Measurements from ENCODE around the gene TEX261.
A peak's percentile ranks its signal among the peaks of the same experiment; 100 is the strongest.
"Not testable (repeated sequence)": the region's sequence is repeated elsewhere in the genome, so short reads cannot be mapped to it uniquely, and the experiment has no call there.

Gene TEX261

DNA sequence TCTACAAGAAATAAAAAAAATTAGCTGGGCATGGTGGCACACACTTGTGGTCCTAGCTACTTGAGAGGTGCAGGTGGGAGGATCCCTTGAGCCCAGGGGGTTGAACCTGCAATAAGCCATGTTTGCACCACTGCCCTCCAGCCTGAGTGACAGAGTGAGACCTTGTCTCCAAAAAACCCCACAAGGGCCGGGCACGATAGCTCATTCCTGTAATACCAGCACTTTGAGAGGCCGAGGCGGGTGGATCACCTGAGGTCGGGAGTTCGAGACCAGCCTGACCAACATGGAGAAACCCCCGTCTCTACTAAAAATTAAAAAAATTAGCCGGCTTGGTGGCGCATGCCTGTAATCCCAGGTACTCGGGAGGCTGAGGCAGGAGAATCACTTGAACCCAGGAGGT is 5.3 kb upstream of the TEX261 start:
- DNase-seq = not testable (repeated sequence)

DNA sequence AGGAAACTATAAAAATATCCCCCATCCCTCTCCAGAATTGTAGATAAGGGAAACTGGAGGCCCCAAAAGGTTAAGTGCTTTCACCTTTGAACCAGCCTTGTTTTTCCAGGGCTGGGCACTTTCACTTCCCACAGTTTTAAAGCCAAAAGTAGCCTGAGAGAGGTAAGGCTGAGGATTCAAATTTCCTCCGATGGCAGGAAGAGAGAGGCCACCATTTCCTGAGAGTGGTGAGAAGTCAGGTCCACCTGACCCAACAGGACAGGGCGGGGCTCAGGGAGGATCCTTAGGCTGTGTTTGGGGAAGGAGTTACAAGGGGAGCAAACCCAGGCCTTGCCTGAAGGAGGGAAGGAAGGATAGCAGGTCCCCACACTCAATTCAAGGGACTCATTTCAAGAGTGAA is 4.7 kb upstream of the TEX261 start:
- DNase-seq = no peak

DNA sequence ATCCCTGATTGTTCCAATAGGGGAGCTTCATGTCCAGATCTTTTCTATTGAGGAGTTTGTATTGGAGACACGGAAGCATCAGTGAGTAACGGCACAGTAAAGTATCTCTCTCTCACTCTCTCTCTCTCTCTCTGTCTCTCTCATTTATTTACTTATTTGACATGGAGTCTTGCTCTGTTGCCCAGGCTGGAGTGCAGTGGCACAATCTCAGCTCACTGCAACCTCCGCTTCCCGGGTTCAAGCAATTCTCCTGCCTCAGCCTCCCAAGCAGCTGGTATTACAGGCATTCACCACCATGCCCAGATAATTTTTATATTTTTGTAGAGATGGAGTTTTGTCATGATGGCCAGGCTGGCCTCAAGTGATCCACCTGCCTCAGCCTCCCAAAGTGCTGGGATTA is 4.2 kb upstream of the TEX261 start:
- not testable (repeated sequence) for DNase-seq

DNA sequence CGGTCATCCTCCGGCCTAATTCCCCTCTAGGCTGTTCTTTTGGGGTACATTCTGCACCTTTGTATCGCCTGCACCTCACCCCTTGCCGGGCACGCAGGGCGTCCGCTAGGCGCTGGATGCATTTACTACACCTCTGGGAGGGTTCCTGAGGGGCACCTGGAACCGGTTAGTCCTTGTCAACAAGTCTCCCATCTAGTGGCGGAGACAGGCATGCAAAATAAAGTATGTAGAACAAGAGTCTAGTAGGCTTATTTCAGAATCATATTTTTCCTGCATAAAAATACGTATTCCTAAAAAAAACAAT is 705 bp upstream of the TEX261 start:
- peak; percentile 29 for DNase-seq

DNA sequence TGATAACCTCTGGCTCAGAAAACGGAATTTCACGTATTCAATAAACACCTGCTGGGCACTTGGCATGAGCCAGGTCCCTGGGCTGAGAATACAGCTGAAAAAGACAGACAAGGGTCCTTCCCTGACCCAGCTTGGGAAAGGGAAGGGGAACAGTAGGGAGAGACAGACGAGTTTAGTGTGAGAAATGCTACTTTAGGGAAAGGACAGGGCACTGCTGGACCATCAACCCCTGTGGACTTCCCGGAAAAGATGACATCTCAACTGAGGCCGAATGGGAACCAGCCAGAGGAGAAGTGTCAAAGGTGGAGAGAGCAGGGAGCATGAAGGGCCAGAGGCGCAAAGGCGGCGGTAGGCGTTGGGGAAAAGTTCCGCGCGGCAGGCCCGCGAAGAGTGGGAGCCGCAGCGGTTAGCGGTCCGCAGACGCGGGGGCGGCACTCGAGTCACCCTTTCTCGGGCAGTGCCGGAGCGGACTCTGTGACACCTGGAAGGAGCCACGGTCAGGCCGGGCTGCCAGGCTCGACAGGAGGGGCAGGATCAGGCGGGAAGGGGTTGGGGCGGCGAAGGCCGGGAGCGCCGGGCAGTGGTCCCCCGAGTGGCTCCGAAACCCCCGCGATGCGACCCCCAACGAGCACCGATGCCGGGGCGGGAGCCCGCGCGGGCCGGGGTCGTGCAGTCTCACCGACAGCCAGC is 519 bp downstream of the TEX261 start:
- DNase-seq = no peak

DNA sequence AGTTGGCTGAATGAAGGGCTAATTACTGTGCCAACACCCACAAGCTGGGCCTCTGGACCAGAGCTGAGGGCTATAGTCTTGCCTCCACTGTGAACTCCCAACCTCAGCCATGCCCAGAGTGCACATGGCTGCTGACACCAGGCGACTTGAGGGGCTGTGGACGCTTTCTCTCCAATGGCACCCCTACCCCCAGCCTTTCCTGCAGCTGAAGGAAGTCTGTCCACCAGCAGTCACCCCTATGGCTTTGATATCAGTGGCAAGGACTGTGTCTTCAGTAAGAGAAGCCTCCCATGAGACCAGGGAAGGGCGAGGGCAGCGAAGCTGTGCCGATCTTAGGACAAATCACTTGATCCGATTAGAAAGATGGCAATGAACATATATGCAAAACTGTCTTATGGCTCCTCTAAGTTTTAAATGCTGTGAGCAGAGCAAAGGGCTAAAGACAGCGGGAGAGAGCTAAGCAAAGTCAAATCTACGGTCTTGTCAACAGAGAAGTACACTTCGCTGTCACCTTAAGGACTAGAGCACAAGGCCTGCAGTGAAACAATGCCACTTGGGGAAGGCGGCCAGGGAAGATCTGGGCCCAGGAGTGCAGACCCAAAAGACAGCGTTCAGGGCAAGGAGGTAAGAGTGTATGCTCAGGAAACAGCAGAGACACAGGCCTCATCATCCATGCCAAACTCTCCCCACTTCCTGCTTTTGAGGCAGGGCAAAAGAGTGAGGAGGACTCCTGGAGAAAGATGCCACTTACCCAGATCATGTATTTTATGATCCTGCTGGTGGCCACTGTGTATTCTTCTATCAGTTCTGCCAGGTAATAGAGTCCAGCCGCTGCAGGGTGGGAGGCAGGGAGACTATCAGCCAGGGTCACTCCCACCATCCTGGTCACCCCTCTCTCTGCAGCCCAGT is 1.5 kb downstream of the TEX261 start:
- no peak for DNase-seq

DNA sequence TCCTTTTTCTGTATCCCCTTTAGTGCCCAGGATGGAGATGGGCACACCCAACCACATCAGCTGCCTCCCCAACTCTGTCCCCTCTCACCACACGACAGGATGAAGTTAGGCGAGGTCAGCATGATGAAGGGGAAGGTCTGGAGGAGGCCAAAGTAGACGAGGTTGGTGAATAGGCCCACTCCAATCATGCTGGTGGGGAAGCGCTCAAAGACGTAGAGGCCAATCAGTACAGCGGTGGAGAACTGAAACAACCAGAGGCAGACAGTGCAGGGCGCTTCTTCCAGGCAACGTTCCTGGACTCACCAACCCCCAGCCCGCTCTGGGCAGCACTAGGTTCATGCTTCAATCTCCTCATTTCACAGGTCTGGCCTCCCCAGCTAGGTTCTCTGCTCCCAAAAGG is 2.9 kb downstream of the TEX261 start:
- DNase-seq = no peak

DNA sequence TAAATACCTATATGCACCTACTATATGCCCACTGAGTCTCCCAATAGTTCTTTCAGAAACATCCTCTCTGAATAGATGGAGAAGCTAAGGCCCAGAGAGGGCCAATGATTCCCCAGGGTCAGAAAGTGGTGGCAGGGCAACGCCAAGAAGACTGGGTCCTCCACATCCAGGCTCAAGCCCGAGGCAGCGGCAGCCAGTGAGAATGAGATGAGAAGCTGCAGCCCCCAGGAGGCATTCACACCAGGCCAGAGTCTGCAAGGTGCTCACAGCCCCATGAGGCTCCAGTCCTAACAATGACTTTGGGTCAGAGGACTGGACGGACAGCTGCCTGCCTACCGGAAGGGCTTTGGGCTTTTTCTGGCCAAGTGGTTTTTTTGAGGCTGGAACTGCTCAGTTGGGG is 3.5 kb downstream of the TEX261 start:
- no peak for DNase-seq

DNA sequence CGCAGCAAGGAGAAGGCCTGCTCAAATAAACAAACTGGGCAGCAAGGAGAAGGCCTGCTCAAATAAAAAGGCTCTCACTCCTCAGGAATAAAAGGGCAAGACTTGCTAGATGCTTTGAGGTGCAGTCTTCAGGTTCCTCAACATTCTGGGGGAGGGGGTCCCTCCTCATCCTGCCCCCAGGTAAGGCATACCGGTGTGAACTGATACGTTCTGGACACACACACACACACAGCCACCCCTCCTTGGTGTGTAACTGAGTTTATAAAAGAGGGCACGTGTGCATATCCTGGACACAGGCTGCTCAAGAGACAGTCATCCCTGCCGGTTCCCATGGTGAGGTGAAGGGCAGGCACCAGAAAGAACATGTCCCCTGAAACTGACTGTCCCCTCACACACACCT is 4.5 kb downstream of the TEX261 start:
- DNase-seq = no peak

DNA sequence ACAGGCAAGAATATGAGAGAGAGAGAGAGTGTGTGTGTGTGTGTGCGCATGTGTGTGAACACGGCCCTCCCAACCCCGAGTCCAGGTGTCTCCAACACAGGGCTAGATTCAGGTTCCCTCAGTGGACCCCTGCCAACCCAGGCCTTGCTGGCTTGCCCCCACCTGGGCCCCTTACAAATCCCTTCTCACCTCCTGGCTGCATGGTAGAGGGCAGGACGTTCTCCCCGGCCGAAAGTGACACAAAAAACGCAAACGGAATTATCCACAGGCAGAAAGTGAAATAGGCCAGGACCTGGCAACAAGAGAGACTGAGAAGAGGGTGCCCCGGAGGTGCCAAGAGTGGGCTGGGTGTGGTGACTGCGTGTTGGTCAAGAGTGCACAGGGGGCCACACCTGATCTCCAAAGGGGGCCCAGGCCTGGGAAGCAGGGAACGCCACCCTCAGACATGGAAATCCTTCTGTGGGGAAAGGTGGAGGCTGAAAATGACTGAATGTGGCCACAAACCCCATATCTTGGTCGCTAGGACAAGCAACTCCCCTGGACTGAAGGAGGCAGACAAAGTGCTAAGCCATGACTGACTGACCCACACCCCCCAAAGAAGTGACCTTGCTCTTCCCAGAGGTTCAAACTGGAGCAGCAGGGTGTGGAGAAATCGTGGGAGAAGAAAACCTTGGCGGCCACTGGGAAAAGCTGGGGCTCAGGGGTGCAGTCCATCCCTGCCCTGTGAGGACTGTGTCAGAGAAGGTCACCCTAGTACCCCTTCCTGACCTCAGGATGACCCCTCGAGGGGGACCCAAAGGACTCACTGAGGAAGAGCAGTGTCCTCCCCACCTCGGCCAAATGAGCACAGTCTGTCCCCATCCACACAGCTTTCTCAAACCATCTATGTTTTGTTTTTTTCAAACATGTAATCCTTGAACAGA is 5.7 kb downstream of the TEX261 start:
- no peak for DNase-seq

DNA sequence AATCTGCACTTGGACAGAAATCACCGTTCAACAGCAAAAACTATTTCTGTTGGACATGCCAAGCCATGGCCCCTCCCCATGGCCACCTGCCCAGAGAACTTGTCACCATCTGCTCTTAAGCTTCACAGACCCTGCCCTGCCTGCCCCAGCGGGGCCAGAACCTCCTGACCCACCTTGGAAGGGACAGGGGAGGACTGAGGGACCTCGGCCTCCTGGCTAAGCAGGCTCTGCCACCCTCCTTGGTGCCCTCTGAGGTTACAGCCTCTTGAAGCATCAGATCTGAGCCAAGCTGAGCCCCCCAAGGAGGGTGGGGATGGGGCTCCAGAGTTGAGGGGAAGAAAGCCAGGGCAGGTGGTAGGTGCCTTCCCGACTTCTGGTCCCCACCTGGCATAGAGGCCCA is 6.5 kb downstream of the TEX261 start:
- no peak for DNase-seq

DNA sequence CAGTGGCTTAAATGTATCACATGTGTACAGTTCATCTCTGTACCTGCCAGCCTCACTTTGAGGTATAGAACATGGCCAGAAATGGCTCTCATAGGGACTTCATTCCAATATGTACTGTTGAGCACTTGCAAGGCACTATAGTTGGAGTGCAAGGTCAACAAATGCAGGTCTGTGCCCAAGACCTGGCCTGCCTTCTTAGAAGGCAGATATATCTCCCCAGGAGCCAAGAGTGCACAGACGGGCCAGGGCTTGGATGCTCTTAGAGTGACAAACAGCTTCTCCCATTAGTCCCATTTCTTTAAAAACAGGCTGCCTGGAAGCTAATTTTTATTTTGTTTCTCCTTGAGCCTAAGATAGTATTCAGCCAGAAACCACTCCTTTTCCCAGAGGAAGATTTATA is 7.3 kb downstream of the TEX261 start:
- DNase-seq = no peak

DNA sequence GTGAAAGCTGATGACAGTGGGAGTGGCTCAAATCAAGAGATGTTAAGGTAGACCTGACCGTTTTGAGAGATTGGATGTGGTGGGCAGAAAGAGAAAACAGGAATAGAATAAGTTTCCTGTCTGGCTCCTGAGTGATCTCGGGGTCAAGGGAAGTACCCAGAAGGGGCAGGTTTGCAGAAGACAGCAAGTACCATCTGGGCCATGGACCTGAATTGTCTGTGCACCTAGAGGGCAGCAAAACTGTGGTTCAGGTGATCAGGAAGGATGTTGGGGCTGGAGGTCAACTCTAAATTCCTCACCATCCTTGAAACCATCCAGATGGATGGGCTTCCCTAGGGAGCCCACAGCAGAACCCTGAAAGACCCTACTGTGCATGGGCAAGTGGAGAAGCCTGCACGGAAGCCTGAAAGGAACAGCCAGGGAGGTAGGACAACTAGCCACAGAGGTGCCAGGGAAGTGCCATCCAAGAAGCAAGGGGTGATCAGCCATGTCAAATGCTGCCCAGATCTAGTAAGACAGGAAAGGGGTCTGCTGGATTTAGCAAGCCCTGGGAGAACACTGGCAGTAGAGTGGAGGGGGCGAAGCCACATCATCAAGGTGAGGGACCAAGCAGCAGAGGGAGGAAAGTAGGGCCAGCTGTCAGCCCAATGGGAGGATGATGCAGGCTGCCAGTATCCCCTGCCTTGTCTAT is 8.0 kb downstream of the TEX261 start:
- DNase-seq = no peak

DNA sequence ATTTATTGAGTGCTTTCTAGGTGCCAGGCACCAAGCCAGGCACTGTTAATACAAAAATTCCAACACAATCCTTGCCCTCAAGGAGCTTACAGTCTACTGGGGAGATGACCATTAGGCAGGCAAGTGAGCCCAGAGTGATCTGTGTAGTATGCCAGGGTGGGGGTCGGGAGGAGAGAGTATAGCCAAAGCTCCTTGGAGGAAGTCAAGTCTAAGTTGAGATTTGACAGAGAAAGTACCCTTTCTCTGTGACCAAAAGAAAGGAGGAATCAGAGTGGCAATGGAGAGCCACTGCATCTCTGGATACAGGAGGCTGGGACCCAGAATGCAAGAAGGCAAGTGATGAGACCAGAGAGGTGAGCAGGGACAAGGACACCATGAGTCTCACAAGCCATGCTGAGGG is 8.7 kb downstream of the TEX261 start:
- DNase-seq = no peak

DNA sequence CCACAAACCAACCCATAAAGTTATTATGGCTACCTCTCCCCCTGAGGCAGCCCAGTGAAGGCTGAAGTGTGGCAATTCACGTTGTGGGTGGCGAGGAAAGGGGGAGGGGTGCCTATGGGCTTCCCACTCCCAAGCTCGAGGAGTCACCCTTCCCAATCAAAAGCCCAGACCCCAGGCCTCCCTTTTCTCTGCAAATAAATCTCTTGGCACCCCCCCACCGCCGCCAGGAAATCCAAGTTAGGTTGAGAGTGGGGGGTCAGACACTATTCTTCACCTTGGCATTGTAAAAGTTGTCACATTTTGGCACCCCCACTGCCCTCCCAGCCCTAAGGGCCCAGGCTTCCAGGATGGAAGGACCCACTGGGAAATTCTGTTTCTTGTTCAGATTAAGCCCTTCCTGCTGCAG is 9.4 kb downstream of the TEX261 start:
- no peak for DNase-seq

DNA sequence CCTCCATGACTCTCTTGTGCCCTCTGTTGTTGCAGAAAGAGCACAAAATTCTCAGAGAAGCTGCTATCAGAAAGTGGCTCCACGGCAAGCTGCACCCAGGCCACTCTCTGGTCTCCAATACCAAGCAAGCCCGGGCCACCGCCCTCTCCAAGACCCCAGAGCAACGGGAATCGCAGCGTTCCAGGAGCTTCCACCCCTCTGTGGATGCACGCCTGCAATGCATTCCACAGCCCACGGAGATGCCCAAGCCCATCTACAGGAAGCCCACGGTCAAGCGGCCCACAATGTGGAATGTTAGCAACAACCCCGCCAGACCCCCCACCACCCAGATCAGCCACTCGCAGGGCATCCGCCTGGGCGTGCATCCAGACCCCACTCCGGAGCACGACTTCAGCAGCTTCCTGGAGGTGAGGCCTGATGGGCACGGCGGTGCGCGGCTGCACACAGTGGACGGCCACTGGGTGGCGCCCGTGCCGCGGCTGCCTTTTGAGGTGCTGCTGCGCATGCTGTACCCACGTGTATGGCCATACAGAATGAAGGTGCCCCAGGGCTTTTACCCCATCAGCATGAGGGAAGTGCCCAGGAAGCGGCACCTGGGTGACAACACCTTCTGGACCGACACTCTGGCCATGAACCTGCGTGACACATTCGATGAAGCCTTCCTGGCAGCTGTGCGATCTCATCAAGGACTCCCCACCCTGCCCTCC is 9.9 kb downstream of the TEX261 start:
- peak; percentile 16 for DNase-seq

DNA sequence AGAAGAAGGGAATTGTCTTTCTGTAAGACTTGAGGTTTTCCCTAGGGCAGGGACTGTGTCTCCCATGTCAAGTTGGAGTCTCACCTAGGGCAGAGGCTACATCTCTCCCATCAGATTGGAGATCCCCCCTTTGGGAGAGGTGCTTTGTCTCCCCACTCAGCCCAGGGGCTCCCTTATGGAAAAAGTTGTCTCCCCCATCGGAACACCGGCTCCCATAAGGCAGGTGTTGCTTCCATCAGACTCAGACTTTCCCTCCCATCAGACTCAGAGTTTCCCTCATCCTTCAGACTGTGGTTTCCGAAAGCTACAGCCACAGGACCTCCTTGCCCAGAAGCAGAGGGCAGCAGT is 10.5 kb downstream of the TEX261 start:
- DNase-seq = no peak

DNA sequence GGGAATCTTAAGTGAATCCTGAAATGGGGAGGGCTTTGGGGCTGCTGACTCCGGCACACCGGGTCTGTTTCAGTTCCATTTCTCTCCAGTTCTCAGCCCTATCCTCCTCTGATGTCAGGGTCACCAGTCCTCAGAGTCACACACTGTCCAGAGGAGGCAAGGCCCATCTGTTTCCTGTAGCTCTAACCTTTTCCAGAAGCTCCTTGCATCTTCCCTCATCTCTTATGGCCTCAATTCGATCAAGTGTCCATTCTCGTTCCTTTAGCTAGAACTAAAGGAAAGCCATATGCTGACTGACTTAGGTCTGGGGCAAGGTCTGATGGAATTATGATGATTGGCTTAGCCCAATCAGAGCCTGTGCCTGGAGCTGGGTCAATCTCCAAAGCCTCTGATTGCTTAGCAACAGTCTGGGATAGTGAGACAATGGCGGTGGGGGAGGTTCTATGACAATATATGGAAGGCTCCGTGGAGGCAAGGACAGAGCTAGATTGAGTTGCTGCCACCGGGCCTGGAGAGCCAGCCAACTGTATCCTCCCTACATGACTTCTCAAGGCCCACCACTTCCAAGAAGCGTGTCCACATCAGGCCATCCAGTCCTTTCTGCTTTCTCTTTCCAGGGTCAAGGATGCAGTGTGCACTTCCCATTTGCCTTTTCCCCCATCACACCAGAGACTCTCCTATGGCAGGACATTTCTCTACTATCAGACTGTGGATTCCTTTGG is 11.0 kb downstream of the TEX261 start:
- DNase-seq = no peak

DNA sequence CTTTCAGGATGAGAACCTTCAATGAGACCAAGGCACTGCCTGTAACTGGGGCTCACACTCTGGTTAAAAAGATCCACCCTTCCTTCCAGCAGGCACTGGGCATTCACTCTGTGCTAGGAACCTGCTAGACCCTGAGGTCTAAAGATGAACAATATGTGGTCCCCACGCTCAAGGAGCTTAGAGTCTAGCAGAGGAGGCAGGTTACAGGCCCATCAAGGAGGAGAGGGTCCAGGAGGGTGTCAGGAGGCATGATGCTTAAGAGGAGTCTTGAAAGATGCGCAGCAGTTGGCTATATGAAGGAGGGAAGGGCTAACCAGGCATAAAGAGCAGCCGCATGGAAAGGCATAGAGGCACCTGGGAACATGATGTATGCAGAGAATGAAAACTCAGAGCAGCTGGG is 11.7 kb downstream of the TEX261 start:
- no peak for DNase-seq

DNA sequence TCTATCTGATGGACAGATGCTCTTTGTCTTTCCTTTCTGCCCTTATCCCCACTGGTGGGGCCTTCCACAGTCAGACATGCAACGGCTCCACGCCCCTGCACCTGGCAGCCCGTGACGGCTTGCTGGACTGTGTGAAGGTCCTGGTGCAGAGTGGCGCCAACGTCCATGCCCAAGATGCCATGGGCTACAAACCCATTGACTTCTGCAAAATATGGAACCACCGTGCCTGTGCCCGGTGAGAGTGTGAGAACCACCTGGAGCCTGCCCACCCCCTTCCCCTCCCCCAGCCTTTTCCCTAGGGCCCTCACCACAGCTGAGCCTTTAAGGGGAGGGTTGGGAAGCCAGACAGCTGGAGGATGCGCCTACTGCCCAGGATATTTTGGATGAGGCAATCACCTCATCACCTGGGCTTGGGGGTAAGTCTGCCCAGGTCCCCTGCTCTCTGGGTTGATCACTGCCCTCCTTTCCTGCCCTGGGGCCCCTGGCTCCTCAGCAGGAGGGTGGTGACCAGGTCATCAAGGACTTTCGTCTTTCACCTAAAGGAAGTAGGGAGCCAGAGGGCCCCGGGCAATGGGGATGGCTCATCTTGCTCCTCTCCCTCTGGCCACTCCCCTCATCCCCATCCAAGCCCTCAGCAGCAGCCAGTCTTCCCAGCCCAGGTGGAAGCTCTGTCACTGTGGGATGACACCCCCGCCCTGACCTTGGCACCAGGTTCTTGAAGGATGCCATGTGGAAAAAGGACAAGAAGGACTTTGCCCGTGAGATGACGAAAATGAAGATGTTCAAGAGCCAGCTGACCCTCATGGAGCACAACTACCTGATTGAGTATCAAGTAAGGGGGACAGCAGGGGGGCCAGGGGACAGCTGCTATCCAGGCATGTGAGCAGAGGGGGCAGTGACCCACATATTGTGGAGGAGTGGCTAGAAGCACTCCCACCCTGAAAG is 12.5 kb downstream of the TEX261 start:
- no peak for DNase-seq
